HepG2 (cell line): Measurements from ENCODE around the gene CBLN3. TPM values are rescaled to one million over a fixed set of nuclear protein-coding genes. Genes with fewer than 3 reads are reported as not detected.

ENCODE experiments used
- EZH2 ChIP-seq: conservative IDR thresholded peaks from 2 replicates; pipeline ENCODE4 v1.6.1; 2012; ENCODE audit warnings: mild to moderate bottlenecking, low read depth, low read length, moderate library complexity
- HOXA7 ChIP-seq: sonication (generic); formaldehyde crosslinking; IDR thresholded peaks from 2 replicates; pipeline ENCODE4 v1.8.1; 2022; ENCODE audit warnings: mild to moderate bottlenecking, missing genetic modification reagents, moderate library complexity
- LBX2 ChIP-seq: sonication (generic); formaldehyde crosslinking; IDR thresholded peaks from 2 replicates; pipeline ENCODE4 v1.5.0; 2020; ENCODE audit warnings: missing genetic modification reagents, mild to moderate bottlenecking, borderline replicate concordance
- NFE2L2 ChIP-seq: fragments of 150-350 bp; IDR thresholded peaks from 2 replicates; pipeline ENCODE4 v1.6.1; 2014; ENCODE audit warnings: low read length
- TMF1 ChIP-seq: sonication (generic); formaldehyde crosslinking; IDR thresholded peaks from 2 replicates; pipeline ENCODE4 v1.8.1; 2022; ENCODE audit warnings: low read depth, missing genetic modification reagents
- ZNF687 ChIP-seq: sonication (generic); formaldehyde crosslinking; IDR thresholded peaks from 2 replicates; pipeline ENCODE4 v1.5.1; 2020; ENCODE audit warnings: mild to moderate bottlenecking, missing genetic modification reagents, moderate library complexity
- ZXDC ChIP-seq: sonication (generic); formaldehyde crosslinking; IDR thresholded peaks from 2 replicates; pipeline ENCODE4 v1.5.0; 2020; ENCODE audit warnings: mild to moderate bottlenecking, missing genetic modification reagents
- polyA plus RNA-seq, 8 experiments: library from polyadenylated mRNA; depleted of rRNA in 3 of 8; stranded (reverse) in 7 of 8; unstranded in 1 of 8; fragments of >200 nt; fragmentation: Illumina TruSeq in 4 of 8; extraction: Trizol in 4 of 8; gene quantifications; 2 replicates each; pipeline versions ENCODE4 v1.2.1 to v1.2.3, GENCODE V29; 2011 to 2016; ENCODE audit warnings: low read depth in 4 of 8, missing spikeins in 1 of 8, mixed read lengths in 1 of 8; ENCODE audit not compliant: insufficient read depth in 1 of 8
- total RNA-seq, 5 experiments: library from RNA; depleted of rRNA; stranded (reverse); fragments of >200 nt; fragmentation: Illumina TruSeq; extraction: Trizol; gene quantifications; 2 replicates each; pipeline ENCODE4 v1.2.3, GENCODE V29; 2016; ENCODE audit warnings: low read depth in 1 of 5

Gene CBLN3
- total and polyA plus RNA-seq, 2 of the 13 experiments (the other 11 are each of a cell fraction or from before 2014, with no cell fraction given): 0.66 to 0.98 TPM

GRCh38 chr14:24399447-24399822 lies 30.0 kb downstream of the CBLN3 start (continued):
- TF ChIP-seq ZXDC (CRISPR knock-in tag) (0 out of 2 replicates have a peak, but pooled peaks have one; percentile 8), EZH2 (0 out of 2 replicates have a peak, but pooled peaks have one; percentile 76), LBX2 (CRISPR knock-in tag) (peak; percentile 23; the same call in 1 of the 2 replicates), NFE2L2 (no peak), TMF1 (CRISPR knock-in tag) (0 out of 2 replicates have a peak, but pooled peaks have one; percentile 3), HOXA7 (CRISPR knock-in tag) (0 out of 2 replicates have a peak, but pooled peaks have one; percentile 12), ZNF687 (CRISPR knock-in tag) (peak; percentile 55)
